IMR-90 (cell line): Measurements from ENCODE around the gene SP2. TPM values are rescaled to one million over a fixed set of nuclear protein-coding genes. Genes with fewer than 3 reads are reported as not detected.

Experiments used
- ATAC-seq: fragments of 200-7000 bp; cut with Tn5 transposase; 2 replicates; pipeline ENCODE4 v1.9.1; 2020; ENCODE audit warnings: low read depth, mild to moderate bottlenecking, moderate library complexity
- BruUV-seq: library from RNA; stranded (reverse); fragments of 400-500 nt; replicated peaks from 2 replicates; lab custom pipeline; 2021; lab: Mats Ljungman, UMichigan
- CTCF ChIA-PET: fragments of 300-600 bp; formaldehyde crosslinking; extraction: SDS; loops from one replicate; lab custom pipeline; 2021; ENCODE audit warnings: antibody characterized with exemption; lab: Yijun Ruan, JAX
- POLR2A ChIA-PET: fragments of 300-600 bp; sonication (Branson Sonifier 250); formaldehyde crosslinking; loops from one replicate; lab custom pipeline; 2022; ENCODE audit warnings: antibody characterized with exemption; ENCODE audit not compliant: unreplicated experiment; lab: Charles Lee
- DNase-seq: peaks from one replicate; pipeline ENCODE4 v3.0.0; 2013
- H2AFZ ChIP-seq: replicated peaks from 2 replicates; pipeline ENCODE3; 2013; ENCODE audit warnings: low read length, mild to moderate bottlenecking; ENCODE audit not compliant: poor library complexity
- H2AK5ac ChIP-seq: 2 replicates; pipeline ENCODE4 v1.6.1; 2013; ENCODE audit warnings: low read depth, low read length, inconsistent platforms
- H2AK9ac ChIP-seq: replicated peaks from 2 replicates; pipeline ENCODE3; 2013; ENCODE audit warnings: mild to moderate bottlenecking, low read depth, low read length, moderate library complexity; ENCODE audit not compliant: poor library complexity
- H2BK120ac ChIP-seq: 2 replicates; pipeline ENCODE4 v1.6.1; 2013; ENCODE audit warnings: low read depth, low read length, inconsistent platforms
- H2BK15ac ChIP-seq: 3 replicates; pipeline ENCODE4 v1.6.1; 2013; ENCODE audit warnings: low read depth, low read length, inconsistent platforms
- H2BK20ac ChIP-seq: 2 replicates; pipeline ENCODE4 v1.6.1; 2013; ENCODE audit warnings: low read depth, mild to moderate bottlenecking, inconsistent platforms, low read length, moderate library complexity
- H2BK5ac ChIP-seq: 2 replicates; pipeline ENCODE4 v1.6.1; 2013; ENCODE audit warnings: mild to moderate bottlenecking, low read depth, low read length, inconsistent platforms; ENCODE audit not compliant: poor library complexity, severe bottlenecking
- H3K14ac ChIP-seq: replicated peaks from 2 replicates; pipeline ENCODE4 v1.6.1; 2013; ENCODE audit warnings: low read depth, low read length, inconsistent platforms
- H3K18ac ChIP-seq: 2 replicates; pipeline ENCODE4 v1.6.1; 2013; ENCODE audit warnings: low read depth, low read length, control low read depth
- H3K23ac ChIP-seq: 2 replicates; pipeline ENCODE4 v1.6.1; 2013; ENCODE audit warnings: low read depth, low read length, inconsistent platforms
- H3K27ac ChIP-seq: 2 replicates; pipeline ENCODE4 v1.5.1; 2013; ENCODE audit warnings: mild to moderate bottlenecking, control low read depth, low read length; ENCODE audit not compliant: insufficient read depth
- H3K27me3 ChIP-seq: 2 replicates; pipeline ENCODE4 v1.6.1; 2013; ENCODE audit warnings: low read length; ENCODE audit not compliant: control insufficient read depth, insufficient read depth
- H3K36me3 ChIP-seq: 2 replicates; pipeline ENCODE4 v1.6.1; 2013; ENCODE audit warnings: low read length, mixed read lengths; ENCODE audit not compliant: control insufficient read depth, insufficient read depth
- H3K4ac ChIP-seq: 2 replicates; pipeline ENCODE4 v1.6.1; 2013; ENCODE audit warnings: low read depth, low read length, inconsistent platforms
- H3K4me1 ChIP-seq: 2 replicates; pipeline ENCODE4 v1.6.1; 2013; ENCODE audit warnings: low read length, mixed read lengths; ENCODE audit not compliant: control insufficient read depth, insufficient read depth
- H3K4me2 ChIP-seq: 2 replicates; pipeline ENCODE4 v1.6.1; 2013; ENCODE audit warnings: low read depth, mild to moderate bottlenecking, control low read depth, low read length, moderate library complexity
- H3K4me3 ChIP-seq: 2 replicates; pipeline ENCODE4 v1.5.1; 2013; ENCODE audit warnings: low read depth, mild to moderate bottlenecking, control low read depth, low read length, moderate library complexity; ENCODE audit not compliant: insufficient read depth
- H3K56ac ChIP-seq: 2 replicates; pipeline ENCODE4 v1.6.1; 2013; ENCODE audit warnings: low read length, inconsistent platforms; ENCODE audit not compliant: insufficient read depth; ENCODE audit errors: extremely low read depth
- H3K79me1 ChIP-seq, 2 experiments: 2 replicates each; pipeline ENCODE4 v1.6.1; 2013; ENCODE audit warnings: low read length in 2 of 2, inconsistent platforms in 1 of 2, low read depth in 1 of 2
- H3K9ac ChIP-seq: 2 replicates; pipeline ENCODE4 v1.6.1; 2013; ENCODE audit warnings: low read depth, low read length, control low read depth
- H3K9me1 ChIP-seq: 2 replicates; pipeline ENCODE4 v1.6.1; 2013; ENCODE audit warnings: low read length, inconsistent platforms; ENCODE audit not compliant: insufficient read depth
- H3K9me3 ChIP-seq: 2 replicates; pipeline ENCODE4 v1.6.1; 2013; ENCODE audit warnings: low read length; ENCODE audit not compliant: control insufficient read depth, insufficient read depth
- H4K20me1 ChIP-seq: 2 replicates; pipeline ENCODE4 v1.6.1; 2013; ENCODE audit warnings: low read length, inconsistent platforms; ENCODE audit not compliant: insufficient read depth
- H4K5ac ChIP-seq: 2 replicates; pipeline ENCODE4 v1.6.1; 2013; ENCODE audit warnings: mild to moderate bottlenecking, low read depth, low read length, control low read depth
- H4K8ac ChIP-seq, 2 experiments: 2 replicates each; pipeline ENCODE4 v1.6.1; 2013; ENCODE audit warnings: low read depth in 2 of 2, low read length in 2 of 2, control low read depth in 1 of 2, inconsistent platforms in 1 of 2
- H4K91ac ChIP-seq: 2 replicates; pipeline ENCODE4 v1.6.1; 2013; ENCODE audit warnings: low read depth, low read length, inconsistent platforms; ENCODE audit not compliant: insufficient read depth
- BHLHE40 ChIP-seq: fragments of 150-350 bp; IDR thresholded peaks from 2 replicates; pipeline ENCODE4 v1.6.1; 2016; ENCODE audit warnings: mild to moderate bottlenecking, low read depth, low read length
- CEBPB ChIP-seq: IDR thresholded peaks from 2 replicates; pipeline ENCODE4 v1.6.1; 2012; ENCODE audit warnings: low read depth, low read length, improper control_type of control experiment
- CHD1 ChIP-seq: IDR thresholded peaks from 2 replicates; pipeline ENCODE4 v1.6.1; 2012; ENCODE audit warnings: low read depth, low read length, improper control_type of control experiment
- FOS ChIP-seq: fragments of 150-350 bp; IDR thresholded peaks from 2 replicates; pipeline ENCODE4 v1.6.1; 2016; ENCODE audit warnings: low read depth, low read length
- MAFK ChIP-seq: IDR thresholded peaks from 2 replicates; pipeline ENCODE4 v1.6.1; 2012; ENCODE audit warnings: low read depth, low read length, improper control_type of control experiment
- MAZ ChIP-seq: IDR thresholded peaks from 2 replicates; pipeline ENCODE4 v1.6.1; 2012; ENCODE audit warnings: low read depth, mild to moderate bottlenecking, low read length, improper control_type of control experiment, moderate library complexity, borderline replicate concordance
- MXI1 ChIP-seq: IDR thresholded peaks from 2 replicates; pipeline ENCODE4 v1.6.1; 2012; ENCODE audit warnings: low read depth, mild to moderate bottlenecking, low read length, moderate library complexity, borderline replicate concordance
- NFE2L2 ChIP-seq: fragments of 150-350 bp; IDR thresholded peaks from 2 replicates; pipeline ENCODE4 v1.6.1; 2016; ENCODE audit warnings: low read depth, mild to moderate bottlenecking, low read length
- POLR2A ChIP-seq: IDR thresholded peaks from 2 replicates; pipeline ENCODE4 v1.6.1; 2012; ENCODE audit warnings: mild to moderate bottlenecking, low read depth, low read length
- RAD21 ChIP-seq: IDR thresholded peaks from 2 replicates; pipeline ENCODE4 v1.6.1; 2012; ENCODE audit warnings: low read length, improper control_type of control experiment
- RCOR1 ChIP-seq: IDR thresholded peaks from 2 replicates; pipeline ENCODE4 v1.6.1; 2012; ENCODE audit warnings: mild to moderate bottlenecking, low read length, improper control_type of control experiment; ENCODE audit not compliant: insufficient replicate concordance
- RFX5 ChIP-seq: IDR thresholded peaks from 2 replicates; pipeline ENCODE4 v1.8.0; 2012; ENCODE audit warnings: low read depth, mild to moderate bottlenecking, low read length, moderate library complexity
- SMC3 ChIP-seq: fragments of 150-350 bp; IDR thresholded peaks from 2 replicates; pipeline ENCODE4 v1.6.1; 2016; ENCODE audit warnings: low read depth, mild to moderate bottlenecking, antibody characterized with exemption, low read length, moderate library complexity
- WGBS, 2 experiments: methylation state at CpG; one replicate each; pipeline versions ENCODE4 v1.1.5 to v1.1.7; 2013; ENCODE audit warnings: missing lambda C conversion rate in 2 of 2; ENCODE audit not compliant: insufficient read length in 1 of 2; ENCODE audit errors: extremely low coverage in 2 of 2; 5-methylcytosine and 5-hydroxymethylcytosine counted together
- dilution Hi-C: fragments of 300-500 bp; cut with HindIII; formaldehyde crosslinking; loops from one replicate; pipeline ENCODE4 v1.14.3; 2018; ENCODE audit warnings: low sequenced_read_pairs; ENCODE audit not compliant: unreplicated experiment
- in situ Hi-C: fragments of 300-500 bp; cut with MboI; formaldehyde crosslinking; loops from 3 replicates; pipeline ENCODE4 v1.14.3; 2019; ENCODE audit warnings: low sequenced_read_pairs, inconsistent platforms, mixed read lengths
- intact Hi-C: fragments of 100-400 bp; cut with micrococcal nuclease; formaldehyde crosslinking; loops from 2 replicates; pipeline ENCODE4 v1.10.0; 2022
- polyA plus RNA-seq, 3 experiments: library from polyadenylated mRNA; depleted of rRNA; stranded (reverse); fragments of >200 nt; gene quantifications; 2 replicates each; pipeline ENCODE4 v1.2.3, GENCODE V29; 2012; ENCODE audit warnings: low replicate concordance in 1 of 3
- total RNA-seq: library from RNA; depleted of rRNA; stranded (reverse); fragments of >200 nt; gene quantifications from 2 replicates; pipeline ENCODE4 v1.2.3, GENCODE V29; 2012
- TF ChIP-seq, protein P1 (sequence below): conservative IDR thresholded peaks from 2 replicates; pipeline ENCODE4 v1.5.1; 2012; ENCODE audit warnings: mild to moderate bottlenecking, low read depth, low read length, improper control_type of control experiment
- TF ChIP-seq, protein P2 (sequence below): fragments of 150-350 bp; IDR thresholded peaks from 2 replicates; pipeline ENCODE4 v1.6.1; 2017; ENCODE audit warnings: mild to moderate bottlenecking, antibody characterized with exemption, low read length, low read depth
- TF ChIP-seq, protein P3 (sequence below): fragments of 150-350 bp; IDR thresholded peaks from 2 replicates; pipeline ENCODE4 v1.6.1; 2016; ENCODE audit warnings: low read depth, mild to moderate bottlenecking, low read length, moderate library complexity, borderline replicate concordance

Gene SP2
- total and polyA plus RNA-seq, 2 of the 4 experiments (the other 2 are of a cell fraction) = 0.72 to 13.8 TPM

DNA sequence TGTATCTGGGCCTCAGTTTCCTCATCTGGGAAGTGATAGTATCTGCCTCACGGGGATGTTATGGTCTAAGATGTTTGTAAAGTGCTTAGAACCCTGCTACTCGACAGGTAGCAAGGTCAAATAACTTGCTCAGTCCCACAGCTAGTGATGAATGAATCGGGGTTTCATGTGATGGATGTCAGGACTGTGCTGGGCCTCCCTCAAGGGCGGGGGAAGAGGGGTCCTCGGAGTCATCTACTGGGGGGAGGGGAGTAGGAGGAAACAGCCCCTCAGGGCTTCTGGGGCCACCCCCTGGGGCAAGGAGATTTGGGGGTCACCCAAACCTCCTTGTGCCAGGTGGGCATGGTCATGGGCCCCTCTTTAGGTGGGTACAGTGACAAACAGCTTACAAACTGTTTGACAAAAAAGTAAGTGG, 46.1 kb downstream of the SP2 start:
- peak overlapping the region; percentile 84 for H3K4me2 ChIP-seq
- ChIA-PET POLR2A (no interaction called here), CTCF (interaction anchor here (0.6 to 1.6 kb wide), 2 partner anchors 52 to 69 kb away, joined by 3 to 4 read pairs; no protein-coding TSS in a partner anchor)
- intact Hi-C loops (no loop called here), dilution Hi-C loops (no loop called here), in situ Hi-C loops (no loop called here)
- no peak overlapping the region for H2BK120ac ChIP-seq
- no peaks in the 10 kb centered on the region for H3K27me3 ChIP-seq
- H4K91ac ChIP-seq = no peak overlapping the region
- H3K18ac ChIP-seq = no peak overlapping the region
- H2AFZ ChIP-seq = peak overlapping the region; percentile 93
- BruUV-seq = no TSS peak
- 0 out of 2 replicates have a peak overlapping the region, but pooled peaks have one; percentile 8 for H3K56ac ChIP-seq
- H3K9me1 ChIP-seq = 0 out of 2 replicates have a peak, but pooled peaks cover 4% of the 10 kb centered on the region
- TF ChIP-seq RAD21 (no peak), POLR2A (no peak), NFE2L2 (no peak), FOS (no peak), CEBPB (no peak), MXI1 (no peak), RFX5 (no peak), MAFK (no peak), MAZ (no peak), CHD1 (no peak), SMC3 (no peak), RCOR1 (no peak), BHLHE40 (no peak)
- TF ChIP-seq, protein P1, sequence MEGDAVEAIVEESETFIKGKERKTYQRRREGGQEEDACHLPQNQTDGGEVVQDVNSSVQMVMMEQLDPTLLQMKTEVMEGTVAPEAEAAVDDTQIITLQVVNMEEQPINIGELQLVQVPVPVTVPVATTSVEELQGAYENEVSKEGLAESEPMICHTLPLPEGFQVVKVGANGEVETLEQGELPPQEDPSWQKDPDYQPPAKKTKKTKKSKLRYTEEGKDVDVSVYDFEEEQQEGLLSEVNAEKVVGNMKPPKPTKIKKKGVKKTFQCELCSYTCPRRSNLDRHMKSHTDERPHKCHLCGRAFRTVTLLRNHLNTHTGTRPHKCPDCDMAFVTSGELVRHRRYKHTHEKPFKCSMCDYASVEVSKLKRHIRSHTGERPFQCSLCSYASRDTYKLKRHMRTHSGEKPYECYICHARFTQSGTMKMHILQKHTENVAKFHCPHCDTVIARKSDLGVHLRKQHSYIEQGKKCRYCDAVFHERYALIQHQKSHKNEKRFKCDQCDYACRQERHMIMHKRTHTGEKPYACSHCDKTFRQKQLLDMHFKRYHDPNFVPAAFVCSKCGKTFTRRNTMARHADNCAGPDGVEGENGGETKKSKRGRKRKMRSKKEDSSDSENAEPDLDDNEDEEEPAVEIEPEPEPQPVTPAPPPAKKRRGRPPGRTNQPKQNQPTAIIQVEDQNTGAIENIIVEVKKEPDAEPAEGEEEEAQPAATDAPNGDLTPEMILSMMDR = no peak
- TF ChIP-seq, protein P2, sequence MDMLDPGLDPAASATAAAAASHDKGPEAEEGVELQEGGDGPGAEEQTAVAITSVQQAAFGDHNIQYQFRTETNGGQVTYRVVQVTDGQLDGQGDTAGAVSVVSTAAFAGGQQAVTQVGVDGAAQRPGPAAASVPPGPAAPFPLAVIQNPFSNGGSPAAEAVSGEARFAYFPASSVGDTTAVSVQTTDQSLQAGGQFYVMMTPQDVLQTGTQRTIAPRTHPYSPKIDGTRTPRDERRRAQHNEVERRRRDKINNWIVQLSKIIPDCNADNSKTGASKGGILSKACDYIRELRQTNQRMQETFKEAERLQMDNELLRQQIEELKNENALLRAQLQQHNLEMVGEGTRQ = no peak
- TF ChIP-seq, protein P3, sequence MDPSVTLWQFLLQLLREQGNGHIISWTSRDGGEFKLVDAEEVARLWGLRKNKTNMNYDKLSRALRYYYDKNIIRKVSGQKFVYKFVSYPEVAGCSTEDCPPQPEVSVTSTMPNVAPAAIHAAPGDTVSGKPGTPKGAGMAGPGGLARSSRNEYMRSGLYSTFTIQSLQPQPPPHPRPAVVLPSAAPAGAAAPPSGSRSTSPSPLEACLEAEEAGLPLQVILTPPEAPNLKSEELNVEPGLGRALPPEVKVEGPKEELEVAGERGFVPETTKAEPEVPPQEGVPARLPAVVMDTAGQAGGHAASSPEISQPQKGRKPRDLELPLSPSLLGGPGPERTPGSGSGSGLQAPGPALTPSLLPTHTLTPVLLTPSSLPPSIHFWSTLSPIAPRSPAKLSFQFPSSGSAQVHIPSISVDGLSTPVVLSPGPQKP = no peak
- peaks cover 8 to 19% of the 10 kb centered on the region in 2 experiments for H3K79me1 ChIP-seq
- peak overlapping the region; percentile 6 for H4K5ac ChIP-seq
- peak overlapping the region; percentile 17; the same call in 1 of the 2 replicates for H2AK5ac ChIP-seq
- H3K9me3 ChIP-seq = no peaks in the 10 kb centered on the region
- peak overlapping the region; percentile 70 for H3K4me3 ChIP-seq
- no peak overlapping the region for H2BK20ac ChIP-seq
- H2BK15ac ChIP-seq = no peak overlapping the region
- DNase-seq (no peak), ATAC-seq (no peak)
- H3K23ac ChIP-seq = 0 out of 2 replicates have a peak overlapping the region, but pooled peaks have one; percentile 48
- H3K4me1 ChIP-seq = peaks cover 2% of the 10 kb centered on the region; the same call in 1 of the 2 replicates
- H3K36me3 ChIP-seq = peaks cover 2% of the 10 kb centered on the region
- H3K27ac ChIP-seq = no peak overlapping the region; the same call in 1 of the 2 replicates
- H4K20me1 ChIP-seq = peaks cover 1% of the 10 kb centered on the region; the same call in 1 of the 2 replicates
- peak overlapping the region; percentile 42 for H3K9ac ChIP-seq
- H2AK9ac ChIP-seq = peak overlapping the region; percentile 58
- H3K4ac ChIP-seq = peak overlapping the region; percentile 50
- 16% methylated on average over 3 of the region's 5 CpGs; no CpG with 5 or more reads in 1 of the 2 experiments for WGBS, 2 experiments
- H3K14ac ChIP-seq = peak overlapping the region; percentile 80
- H2BK5ac ChIP-seq = no peak overlapping the region
- peak overlapping the region; percentile 75 to 93 for H4K8ac ChIP-seq
